SK-N-MC (cell line): Measurements from ENCODE around the gene PHTF1.

Experiments
- FOXP2 ChIP-seq: optimal IDR thresholded peaks from 2 replicates; pipeline ENCODE3; 2011; ENCODE audit warnings: mild to moderate bottlenecking, moderate library complexity; ENCODE audit not compliant: insufficient read depth; ENCODE audit errors: extremely low read length, control extremely low read depth
- POLR2AphosphoS5 ChIP-seq: IDR thresholded peaks from 2 replicates; pipeline ENCODE4 v1.6.1; 2012; ENCODE audit warnings: mild to moderate bottlenecking, low read depth, low read length, borderline replicate concordance

DNA sequence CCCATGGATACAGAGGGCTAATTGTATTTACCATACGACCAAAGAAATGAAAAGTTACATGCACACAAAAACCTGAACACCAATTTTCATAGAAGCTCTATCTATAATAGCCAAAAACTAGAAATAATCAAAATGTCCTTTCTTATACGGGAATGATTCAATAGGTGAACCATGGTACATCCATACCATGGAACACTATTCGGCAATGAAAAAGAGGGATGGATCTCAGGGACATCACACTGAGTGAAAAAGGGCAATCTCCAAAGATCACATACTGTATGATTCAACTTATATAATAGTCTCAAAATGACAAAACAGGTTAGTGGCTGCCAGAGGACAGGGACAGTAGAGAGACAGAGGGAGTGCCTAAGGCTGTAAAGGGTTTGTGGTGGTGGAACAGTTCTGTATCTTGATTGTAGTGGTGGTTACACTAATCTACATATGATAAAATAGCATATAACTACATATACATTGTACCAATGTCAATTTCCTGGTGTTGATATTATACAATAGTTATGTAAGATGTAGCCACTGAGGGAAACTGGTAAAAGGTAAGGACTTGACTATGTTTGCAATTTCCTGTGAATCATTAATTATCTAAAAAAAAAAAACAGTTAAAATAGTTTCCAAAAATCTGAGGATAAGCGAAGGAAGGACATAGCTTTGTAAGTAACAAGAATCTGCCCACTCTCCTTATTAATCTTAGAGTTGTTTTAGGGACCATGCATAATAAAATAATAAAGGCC, 49.3 kb upstream of the PHTF1 start:
- TF ChIP-seq FOXP2, result no peak
- no peak for TF ChIP-seq POLR2AphosphoS5
